ENCODE results near the gene LRTM2. TPM values are rescaled to one million over a fixed set of nuclear protein-coding genes. Genes with fewer than 3 reads are reported as not detected.

The LRTM2 gene
- total RNA-seq, 4 donors from 2014 or later: not detected

- intact Hi-C loops (cut with DNase I): no loop called here
- Histone ChIP-seq H3K36me3 (no peaks in the 10 kb centered on the region), H3K27ac (no peak overlapping the region), H3K4me3 (replicated peaks in 1 of 3) (no peak overlapping the region), H3K9me3 (no peaks in the 10 kb centered on the region), H3K27me3 (no peaks in the 10 kb centered on the region), H3K4me1 (peaks cover 4 to 9% of the 10 kb centered on the region in 2 donors)
- 88 to 91% methylated on average over 9 to 10 of the region's 10 CpGs for WGBS, 2 donors
- no peak for DNase-seq
- TF ChIP-seq POLR2A (IDR thresholded peaks at IDR 0.05): no peak
- TF ChIP-seq, protein P1, sequence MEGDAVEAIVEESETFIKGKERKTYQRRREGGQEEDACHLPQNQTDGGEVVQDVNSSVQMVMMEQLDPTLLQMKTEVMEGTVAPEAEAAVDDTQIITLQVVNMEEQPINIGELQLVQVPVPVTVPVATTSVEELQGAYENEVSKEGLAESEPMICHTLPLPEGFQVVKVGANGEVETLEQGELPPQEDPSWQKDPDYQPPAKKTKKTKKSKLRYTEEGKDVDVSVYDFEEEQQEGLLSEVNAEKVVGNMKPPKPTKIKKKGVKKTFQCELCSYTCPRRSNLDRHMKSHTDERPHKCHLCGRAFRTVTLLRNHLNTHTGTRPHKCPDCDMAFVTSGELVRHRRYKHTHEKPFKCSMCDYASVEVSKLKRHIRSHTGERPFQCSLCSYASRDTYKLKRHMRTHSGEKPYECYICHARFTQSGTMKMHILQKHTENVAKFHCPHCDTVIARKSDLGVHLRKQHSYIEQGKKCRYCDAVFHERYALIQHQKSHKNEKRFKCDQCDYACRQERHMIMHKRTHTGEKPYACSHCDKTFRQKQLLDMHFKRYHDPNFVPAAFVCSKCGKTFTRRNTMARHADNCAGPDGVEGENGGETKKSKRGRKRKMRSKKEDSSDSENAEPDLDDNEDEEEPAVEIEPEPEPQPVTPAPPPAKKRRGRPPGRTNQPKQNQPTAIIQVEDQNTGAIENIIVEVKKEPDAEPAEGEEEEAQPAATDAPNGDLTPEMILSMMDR (IDR thresholded peaks at IDR 0.05): no peak
Observed at GRCh38 chr12:1833596-1834028, 13.2 kb downstream of the LRTM2 start.

DNA sequence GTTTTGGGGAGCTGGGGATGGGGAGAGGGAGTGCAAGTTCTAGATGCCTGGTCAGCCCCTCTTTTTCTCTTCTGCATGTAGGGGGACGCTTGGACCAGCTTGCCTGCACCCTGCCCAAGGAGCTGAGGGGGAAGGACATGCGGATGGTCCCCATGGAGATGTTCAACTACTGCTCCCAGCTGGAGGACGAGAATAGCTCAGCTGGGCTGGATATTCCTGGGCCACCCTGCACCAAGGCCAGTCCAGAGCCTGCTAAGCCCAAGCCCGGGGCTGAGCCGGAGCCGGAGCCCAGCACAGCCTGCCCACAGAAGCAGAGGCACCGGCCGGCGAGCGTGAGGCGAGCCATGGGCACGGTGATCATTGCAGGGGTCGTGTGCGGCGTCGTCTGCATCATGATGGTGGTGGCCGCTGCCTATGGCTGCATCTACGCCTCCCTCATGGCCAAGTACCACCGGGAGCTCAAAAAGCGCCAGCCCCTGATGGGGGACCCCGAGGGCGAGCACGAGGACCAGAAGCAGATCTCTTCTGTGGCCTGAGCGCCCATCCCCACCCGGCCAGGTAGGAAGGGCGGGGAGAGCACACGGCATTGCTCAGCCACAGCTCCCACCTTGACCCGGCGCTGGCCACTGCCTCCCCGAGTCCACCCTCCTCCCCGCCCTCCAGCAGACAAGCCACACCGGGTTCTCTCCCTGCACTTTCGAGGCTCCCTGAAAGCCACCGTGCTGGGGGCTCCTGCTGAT, 14.0 kb downstream of the LRTM2 start:
- no peaks in the 10 kb centered on the region for H3K36me3 ChIP-seq
- no peak for DNase-seq
- whole genome bisulfite sequencing, 2 donors: 78 to 93% methylated on average over 14 to 33 of the region's 34 CpGs

DNA sequence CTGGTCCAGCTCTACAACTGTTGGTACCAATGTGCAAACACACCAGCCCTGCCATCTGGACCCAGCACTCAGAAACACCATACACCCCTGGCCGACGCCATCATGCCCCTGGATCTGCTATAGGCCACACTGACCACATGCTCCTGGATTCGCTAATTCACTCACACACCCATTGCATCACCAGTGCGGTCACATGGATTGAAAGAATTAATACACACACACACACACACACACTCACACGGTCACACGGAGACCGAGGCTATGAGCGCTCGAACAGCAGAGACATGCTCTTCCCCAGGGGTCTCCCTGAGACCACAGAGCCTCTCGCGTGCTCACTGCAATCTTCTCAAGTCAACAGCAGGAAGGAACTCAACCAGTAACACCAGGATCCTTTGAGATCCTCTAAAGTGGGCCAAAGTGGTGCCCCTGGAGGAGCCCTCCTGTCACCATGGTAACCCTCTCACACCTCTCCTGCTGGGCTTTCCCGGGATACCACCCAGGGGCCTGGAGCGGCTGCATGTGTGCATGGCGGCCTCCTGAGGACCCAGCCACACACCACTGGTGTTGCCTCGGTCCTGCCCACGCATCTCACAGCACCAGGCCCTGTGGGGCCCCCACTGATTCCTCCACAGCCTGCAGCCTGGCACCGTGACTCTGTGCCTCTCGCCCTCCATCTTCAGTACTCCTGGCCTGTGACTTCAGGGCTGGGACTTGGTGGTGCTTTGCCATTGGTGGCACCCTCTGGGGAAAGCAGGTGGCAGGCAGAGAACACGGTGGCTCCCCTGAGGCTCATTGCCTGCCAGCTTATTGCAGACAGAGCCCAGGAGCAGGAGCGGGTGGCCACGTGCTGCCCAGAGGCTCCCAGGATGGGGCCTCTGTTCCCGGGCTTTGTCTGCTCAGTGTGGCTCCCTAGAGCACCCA, 15.1 kb downstream of the LRTM2 start:
- WGBS, 2 donors: 80 to 83% methylated on average over 13 to 19 of the region's 22 CpGs
- Histone ChIP-seq H3K4me1 (peaks cover 4 to 8% of the 10 kb centered on the region in 2 donors), H3K27ac (no peak overlapping the region), H3K9me3 (no peaks in the 10 kb centered on the region), H3K4me3 (replicated peaks in 1 of 3) (no peak overlapping the region), H3K36me3 (no peaks in the 10 kb centered on the region), H3K27me3 (no peaks in the 10 kb centered on the region)
- DNase-seq: no peak
- no peak for TF ChIP-seq POLR2A (IDR thresholded peaks at IDR 0.05)
- TF ChIP-seq, protein P1 (IDR thresholded peaks at IDR 0.05): no peak
- intact Hi-C loops (cut with DNase I): no loop called here

More for the DNA sequence above, 14.0 kb downstream of the LRTM2 start:
- no peaks in the 10 kb centered on the region for H3K9me3 ChIP-seq
- intact Hi-C loops (cut with DNase I): no loop called here
- peaks cover 4 to 9% of the 10 kb centered on the region in 2 donors for H3K4me1 ChIP-seq
- H3K27ac ChIP-seq: no peak overlapping the region
- H3K27me3 ChIP-seq: no peaks in the 10 kb centered on the region
- no peak overlapping the region for H3K4me3 ChIP-seq (replicated peaks in 1 of 3)
- TF ChIP-seq, protein P1 (IDR thresholded peaks at IDR 0.05): no peak
- no peak for TF ChIP-seq POLR2A (IDR thresholded peaks at IDR 0.05)

- TF ChIP-seq, protein P1 (IDR thresholded peaks at IDR 0.05): no peak
- Histone ChIP-seq H3K36me3 (no peaks in the 10 kb centered on the region), H3K27me3 (no peaks in the 10 kb centered on the region), H3K27ac (no peak overlapping the region), H3K4me3 (replicated peaks in 1 of 3) (no peak overlapping the region), H3K4me1 (peaks cover under 1 to 2% of the 10 kb centered on the region in 2 donors), H3K9me3 (no peaks in the 10 kb centered on the region)
- no peak for DNase-seq
- WGBS, 2 donors: 88 to 93% methylated on average over 3 to 6 of the region's 7 CpGs
- intact Hi-C loops (cut with DNase I): no loop called here
Observed at GRCh38 chr12:1836241-1836803, 16.0 kb downstream of the LRTM2 start.
